Measurements from ENCODE around the gene PRSS48. TPM values are rescaled to one million over a fixed set of nuclear protein-coding genes. Genes with fewer than 3 reads are reported as not detected.

The PRSS48 gene
- total and polyA plus RNA-seq, 10 of the 15 experiments (the other 5 are each of a cell fraction or from before 2014, with no cell fraction given): not detected

GRCh38 chr4:151304755-151305154, 27.8 kb downstream of the PRSS48 start (continued):
- TF ChIP-seq ZBTB11 (CRISPR knock-in tag; IDR thresholded peaks at IDR 0.05): no peak
- no peak for TF ChIP-seq CBX3 (IDR thresholded peaks at IDR 0.05; ENCODE audit: borderline replicate concordance, low read depth)

- ChIA-PET RAD21 (ENCODE audit: unreplicated experiment) (no interaction called here), POLR2A (interaction anchor here (0.6 kb wide), 1 partner anchor 12 kb away, joined by 4 read pairs; no protein-coding TSS in a partner anchor)
- in situ Hi-C loops (cut with MboI): no loop called here
Observed at GRCh38 chr4:151310124-151310728, 33.3 kb downstream of the PRSS48 start.

More at GRCh38 chr4:151310124-151310728, 33.3 kb downstream of the PRSS48 start:
- no TSS peak for BruUV-seq (replicated peaks)
- Histone ChIP-seq H3K9me3 (replicated peaks; ENCODE audit: control insufficient read depth, insufficient read depth, low read length) (no peaks in the 10 kb centered on the region), H3K36me3 (ENCODE audit: control insufficient read depth in 2 of 2, insufficient read depth in 2 of 2, low read length in 1 of 2) (no peaks in the 10 kb centered on the region), H4K20me1 (ENCODE audit: control insufficient read depth, insufficient read depth) (no peaks in the 10 kb centered on the region), H2AFZ (ENCODE audit: control insufficient read depth, low read depth, low read length) (no peak overlapping the region), H3K9ac (ENCODE audit: control insufficient read depth, insufficient read depth, low read length) (no peak overlapping the region), H3K79me2 (ENCODE audit: control insufficient read depth, insufficient read depth, low read length) (no peaks in the 10 kb centered on the region), H3K4me1 (ENCODE audit: control insufficient read depth, insufficient read depth, low read length) (no peaks in the 10 kb centered on the region), H3K27me3 (replicated peaks in 1 of 2; ENCODE audit: control insufficient read depth in 2 of 2, insufficient read depth in 2 of 2, low read length in 1 of 2) (no peaks in the 10 kb centered on the region; a peak in 1 of 4 replicates), H3K27ac (ENCODE audit: control insufficient read depth, insufficient read depth) (no peak overlapping the region), H3K4me3 (no peak overlapping the region), H3K4me2 (ENCODE audit: control insufficient read depth, insufficient read depth) (no peak overlapping the region)
- ChIA-PET CTCF (no interaction called here), SMC1A (ENCODE audit: uncharacterized antibody, unreplicated experiment) (no interaction called here)
- TF ChIP-seq POLR2AphosphoS5 (IDR thresholded peaks at IDR 0.05; ENCODE audit: low read length) (no peak), IRF5 (IDR thresholded peaks at IDR 0.05; ENCODE audit: borderline replicate concordance) (no peak), PRDM15 (CRISPR knock-in tag; IDR thresholded peaks at IDR 0.05) (no peak), JUNB (IDR thresholded peaks at IDR 0.05) (no peak), YBX1 (IDR thresholded peaks at IDR 0.05) (no peak), SRF (IDR thresholded peaks at IDR 0.05; ENCODE audit: low read depth in 2 of 2, low read length in 2 of 2) (no peak), DPF2 (IDR thresholded peaks at IDR 0.05) (no peak), ZZZ3 (IDR thresholded peaks at IDR 0.05; ENCODE audit: control insufficient read depth, insufficient read length, low read depth) (no peak), BRCA1 (IDR thresholded peaks at IDR 0.05; ENCODE audit: low read depth, low read length) (no peak), ZSCAN29 (IDR thresholded peaks at IDR 0.05) (no peak), HDGF (IDR thresholded peaks at IDR 0.05) (no peak)
- 61% methylated on average over 4 of the region's 5 CpGs for WGBS (ENCODE audit: insufficient coverage, insufficient replicate concordance, low lambda C conversion rate, missing lambda C conversion rate)
- FAIRE-seq: no peak
- intact Hi-C loops (cut with micrococcal nuclease; ENCODE audit: unreplicated experiment): no loop called here
- no peak for DNase-seq (ENCODE audit: low read depth, low spot score)
- no peak for ATAC-seq

All from GM12878 (cell line).